Measurements from ENCODE around the gene PDZD8.

The PDZD8 gene

GRCh38 chr10:117390420-117390819 is 15.2 kb upstream of the PDZD8 start:
- no peak for DNase-seq

- no peak for DNase-seq
These were observed 11.6 kb upstream of the PDZD8 start for GRCh38 chr10:117386805-117387204.

- no peak for DNase-seq
These were observed 7.6 kb upstream of the PDZD8 start for GRCh38 chr10:117382861-117383260.

- peak; percentile 50 for DNase-seq
These were observed 507 bp downstream of the PDZD8 start for GRCh38 chr10:117374506-117375359.

GRCh38 chr10:117373823-117374505 is 1.3 kb downstream of the PDZD8 start:
- peak; percentile 42 for DNase-seq

- no peak for DNase-seq
These were observed 5.0 kb downstream of the PDZD8 start for GRCh38 chr10:117370205-117370604.

- DNase-seq: no peak
These were observed 7.5 kb downstream of the PDZD8 start for GRCh38 chr10:117367718-117368117.

GRCh38 chr10:117366741-117367140 is 8.5 kb downstream of the PDZD8 start:
- no peak for DNase-seq

- DNase-seq: no peak
These were observed 9.6 kb downstream of the PDZD8 start for GRCh38 chr10:117365612-117366011.

- DNase-seq: no peak
These were observed 10.9 kb downstream of the PDZD8 start for GRCh38 chr10:117364110-117364960.

GRCh38 chr10:117363028-117363427 is 12.2 kb downstream of the PDZD8 start:
- DNase-seq: no peak

GRCh38 chr10:117362313-117362712 is 12.9 kb downstream of the PDZD8 start:
- no peak for DNase-seq

GRCh38 chr10:117360994-117361667 is 14.1 kb downstream of the PDZD8 start:
- DNase-seq: no peak

GRCh38 chr10:117360016-117360415 is 15.2 kb downstream of the PDZD8 start:
- DNase-seq: no peak

GRCh38 chr10:117355072-117355471 is 20.2 kb downstream of the PDZD8 start:
- no peak for DNase-seq

GRCh38 chr10:117353684-117354083 is 21.6 kb downstream of the PDZD8 start:
- DNase-seq: no peak

GRCh38 chr10:117352724-117353123 is 22.5 kb downstream of the PDZD8 start:
- no peak for DNase-seq

GRCh38 chr10:117351996-117352395 is 23.2 kb downstream of the PDZD8 start:
- DNase-seq: no peak

GRCh38 chr10:117351558-117351957 is 23.7 kb downstream of the PDZD8 start:
- no peak for DNase-seq

- DNase-seq: no peak
These were observed 24.3 kb downstream of the PDZD8 start for GRCh38 chr10:117350909-117351308.

GRCh38 chr10:117348236-117348635 is 27.0 kb downstream of the PDZD8 start:
- no peak for DNase-seq

- DNase-seq: no peak
These were observed 28.7 kb downstream of the PDZD8 start for GRCh38 chr10:117346574-117346973.

GRCh38 chr10:117345143-117345542 is 30.1 kb downstream of the PDZD8 start:
- no peak for DNase-seq

All from stimulated activated CD8-positive, alpha-beta memory T cell treated with anti-CD3 and anti-CD28 coated beads, Interleukin-4, amount 100 ng/mL, for 48 hours (primary cell).